GM23338 (cell line): ENCODE results near the gene MGAT4B. TPM values are rescaled to one million over a fixed set of nuclear protein-coding genes. Genes with fewer than 3 reads are reported as not detected.

Source experiments
- ATAC-seq: fragments of 200-7000 bp; cut with Tn5 transposase; 3 replicates; pipeline ENCODE4 v1.9.1; 2020
- DNase-seq: peaks from one replicate; pipeline ENCODE4 v3.0.0-alpha.2; 2015; ENCODE audit warnings: low spot score
- H2AFZ ChIP-seq: fragments of 200-600 bp; sonication (generic); 2 replicates; pipeline ENCODE4 v1.8.0; 2016; ENCODE audit warnings: antibody characterized with exemption, mild to moderate bottlenecking, moderate library complexity
- H3F3A ChIP-seq: fragments of 200-600 bp; sonication (generic); replicated peaks from 2 replicates; pipeline ENCODE4 v1.8.0; 2017; ENCODE audit warnings: antibody characterized with exemption, mixed run types, low read depth
- H3K27ac ChIP-seq: fragments of 200-600 bp; sonication (generic); 2 replicates; pipeline ENCODE4 v1.6.1; 2016; ENCODE audit warnings: low read depth
- H3K27me3 ChIP-seq: fragments of 200-600 bp; sonication (generic); 2 replicates; pipeline ENCODE4 v1.8.0; 2016; ENCODE audit warnings: mild to moderate bottlenecking, mixed run types, moderate library complexity; ENCODE audit not compliant: insufficient read depth
- H3K36me3 ChIP-seq: fragments of 200-600 bp; sonication (generic); 2 replicates; pipeline ENCODE4 v1.8.0; 2016; ENCODE audit warnings: mild to moderate bottlenecking; ENCODE audit not compliant: insufficient read depth
- H3K4me1 ChIP-seq: fragments of 200-600 bp; sonication (generic); 2 replicates; pipeline ENCODE4 v1.8.0; 2016; ENCODE audit warnings: mild to moderate bottlenecking, moderate library complexity; ENCODE audit not compliant: insufficient read depth
- H3K4me2 ChIP-seq: fragments of 200-600 bp; sonication (generic); 2 replicates; pipeline ENCODE4 v1.7.1; 2017; ENCODE audit warnings: mixed run types
- H3K4me3 ChIP-seq: fragments of 200-600 bp; sonication (generic); 2 replicates; pipeline ENCODE4 v1.6.1; 2016; ENCODE audit warnings: mixed run types
- H3K79me2 ChIP-seq: fragments of 200-600 bp; sonication (generic); replicated peaks from 2 replicates; pipeline ENCODE4 v1.8.0; 2017; ENCODE audit warnings: mild to moderate bottlenecking; ENCODE audit not compliant: insufficient read depth
- H3K9me2 ChIP-seq: fragments of 200-600 bp; sonication (generic); 2 replicates; pipeline ENCODE4 v1.8.0; 2017; ENCODE audit not compliant: insufficient read depth
- H4K20me1 ChIP-seq: fragments of 200-600 bp; sonication (generic); replicated peaks from 2 replicates; pipeline ENCODE4 v1.8.0; 2017; ENCODE audit warnings: mild to moderate bottlenecking; ENCODE audit not compliant: insufficient read depth
- H3K27ac Mint-ChIP-seq: 2 replicates; pipeline ENCODE4 v1.8.0; 2020; ENCODE audit warnings: inconsistent platforms, mild to moderate bottlenecking, moderate library complexity, mixed read lengths
- H3K27me3 Mint-ChIP-seq: 3 replicates; pipeline ENCODE4 v1.8.0; 2022; ENCODE audit warnings: low read depth, mild to moderate bottlenecking, moderate library complexity, mixed read lengths, inconsistent platforms; ENCODE audit not compliant: insufficient read depth, poor library complexity
- H3K36me3 Mint-ChIP-seq: 3 replicates; pipeline ENCODE4 v1.8.0; 2021; ENCODE audit warnings: low read depth, mild to moderate bottlenecking, inconsistent platforms, moderate library complexity, mixed read lengths
- H3K4me1 Mint-ChIP-seq: 3 replicates; pipeline ENCODE4 v1.8.0; 2020; ENCODE audit warnings: mild to moderate bottlenecking, inconsistent platforms, mixed read lengths
- H3K4me3 Mint-ChIP-seq: 3 replicates; pipeline ENCODE4 v1.8.0; 2021; ENCODE audit warnings: moderate library complexity, mild to moderate bottlenecking, inconsistent platforms, mixed read lengths
- H3K9me3 Mint-ChIP-seq: 3 replicates; pipeline ENCODE4 v1.8.0; 2020; ENCODE audit warnings: moderate library complexity, mild to moderate bottlenecking, inconsistent platforms, mixed read lengths
- REST ChIP-seq: IDR thresholded peaks from one replicate; pipeline ENCODE4 v1.6.1; 2018; ENCODE audit warnings: antibody characterized with exemption; ENCODE audit not compliant: unreplicated experiment
- ZNF331 ChIP-seq: fragments of 250-450 bp; sonication (Bioruptor Pico); IDR thresholded peaks from 2 replicates; pipeline ENCODE4 v1.5.0; 2020; ENCODE audit warnings: low read depth, mild to moderate bottlenecking, moderate library complexity
- ZNF462 ChIP-seq: fragments of 250-450 bp; sonication (Bioruptor Pico); IDR thresholded peaks from 2 replicates; pipeline ENCODE4 v1.5.0; 2020; ENCODE audit warnings: mild to moderate bottlenecking, moderate library complexity
- polyA plus RNA-seq: library from polyadenylated mRNA; unstranded; fragments of >200 nt; fragmentation: Nextera tagmentation; extraction: Ambion mirVana; gene quantifications from 2 replicates; pipeline ENCODE4 v1.2.1, GENCODE V29; 2016
- total RNA-seq: library from RNA; depleted of rRNA; stranded (reverse); fragments of >200 nt; shearing (Covaris generic); gene quantifications from 2 replicates; pipeline ENCODE4 v1.2.3, GENCODE V29; 2014
- TF ChIP-seq, protein P1 (sequence below): IDR thresholded peaks from 2 replicates; pipeline ENCODE4 v1.6.1; 2016; ENCODE audit warnings: antibody characterized with exemption

MGAT4B gene
- total and polyA plus RNA-seq, 2 experiments from 2014 or later = 32.3 to 101 TPM

DNA sequence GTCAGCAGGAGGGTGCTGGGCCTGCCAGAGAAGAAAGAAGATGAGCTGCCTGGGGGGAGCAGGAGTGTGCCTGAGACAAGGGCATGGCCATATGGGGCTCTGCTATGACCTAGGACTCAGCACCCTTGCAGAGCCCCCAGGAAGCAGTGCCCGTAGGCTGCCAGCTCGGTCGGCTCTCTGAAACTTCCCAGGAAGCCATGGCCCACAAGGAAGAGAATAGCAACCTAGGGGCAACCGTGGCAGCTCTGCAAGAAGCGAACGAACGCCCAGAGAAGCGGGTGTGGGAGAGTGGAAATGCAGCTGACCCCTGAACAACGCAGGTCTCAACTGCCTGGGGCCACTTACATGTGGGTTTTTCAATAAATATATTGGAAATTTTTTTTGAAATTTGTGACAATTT lies 23.5 kb downstream of the MGAT4B start (continued):
- TF ChIP-seq ZNF462 (CRISPR knock-in tag) (no peak), REST (no peak)

GRCh38 chr5:179781846-179782245 lies 24.8 kb downstream of the MGAT4B start:
- H2AFZ ChIP-seq = no peak overlapping the region
- Mint-ChIP-seq H3K4me1 (no peaks in the 10 kb centered on the region), H3K9me3 (no peaks in the 10 kb centered on the region), H3K36me3 (peaks cover 27% of the 10 kb centered on the region), H3K4me3 (no peak overlapping the region), H3K27ac (no peak overlapping the region), H3K27me3 (peaks cover 4% of the 10 kb centered on the region)
- peaks cover 10% of the 10 kb centered on the region for H4K20me1 ChIP-seq
- H3K4me2 ChIP-seq = no peak overlapping the region
- H3K79me2 ChIP-seq = no peaks in the 10 kb centered on the region
- no peak overlapping the region for H3K27ac ChIP-seq
- H3K36me3 ChIP-seq = 0 out of 2 replicates have a peak, but pooled peaks cover 6% of the 10 kb centered on the region
- H3K9me2 ChIP-seq = no peaks in the 10 kb centered on the region
- no peaks in the 10 kb centered on the region for H3K4me1 ChIP-seq
- no peaks in the 10 kb centered on the region for H3K27me3 ChIP-seq
- TF ChIP-seq, protein P1, sequence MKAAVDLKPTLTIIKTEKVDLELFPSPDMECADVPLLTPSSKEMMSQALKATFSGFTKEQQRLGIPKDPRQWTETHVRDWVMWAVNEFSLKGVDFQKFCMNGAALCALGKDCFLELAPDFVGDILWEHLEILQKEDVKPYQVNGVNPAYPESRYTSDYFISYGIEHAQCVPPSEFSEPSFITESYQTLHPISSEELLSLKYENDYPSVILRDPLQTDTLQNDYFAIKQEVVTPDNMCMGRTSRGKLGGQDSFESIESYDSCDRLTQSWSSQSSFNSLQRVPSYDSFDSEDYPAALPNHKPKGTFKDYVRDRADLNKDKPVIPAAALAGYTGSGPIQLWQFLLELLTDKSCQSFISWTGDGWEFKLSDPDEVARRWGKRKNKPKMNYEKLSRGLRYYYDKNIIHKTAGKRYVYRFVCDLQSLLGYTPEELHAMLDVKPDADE = no peak
- no peak for TF ChIP-seq ZNF331 (CRISPR knock-in tag)
- peaks cover 3% of the 10 kb centered on the region; the same call in 1 of the 2 replicates for H3F3A ChIP-seq
- DNase-seq = no peak
- ATAC-seq = no peak
- no peak overlapping the region for H3K4me3 ChIP-seq
